RWPE2 (cell line): ENCODE measurements around the gene ANXA2R.
A peak's percentile ranks its signal among the peaks of the same experiment; 100 is the strongest.

Experiments used
- ATAC-seq: fragments of 200-7000 bp; cut with Tn5 transposase; 3 replicates; pipeline ENCODE4 v1.9.1; 2021; ENCODE audit warnings: low read depth
- DNase-seq: peaks from one replicate; pipeline ENCODE4 v3.0.0-alpha.2; 2020; ENCODE audit warnings: low spot score
- H3K27ac ChIP-seq: fragments of 450-650 bp; 2 replicates; pipeline ENCODE4 v1.5.1; 2017; ENCODE audit warnings: mild to moderate bottlenecking; ENCODE audit not compliant: poor library complexity, severe bottlenecking
- H3K27me3 ChIP-seq: fragments of 250-450 bp; sonication (Bioruptor Pico); 2 replicates; pipeline ENCODE4 v1.5.1; 2021; ENCODE audit warnings: mild to moderate bottlenecking, moderate library complexity; ENCODE audit not compliant: insufficient read depth, poor library complexity, severe bottlenecking
- H3K36me3 ChIP-seq: fragments of 250-450 bp; sonication (Bioruptor Pico); 2 replicates; pipeline ENCODE4 v1.5.1; 2020; ENCODE audit warnings: low read depth, mild to moderate bottlenecking, moderate library complexity
- H3K4me1 ChIP-seq: fragments of 250-450 bp; sonication (Bioruptor Pico); 2 replicates; pipeline ENCODE4 v1.5.1; 2021; ENCODE audit warnings: mild to moderate bottlenecking, moderate library complexity; ENCODE audit not compliant: insufficient read depth, poor library complexity, severe bottlenecking
- H3K4me3 ChIP-seq: fragments of 250-450 bp; sonication (Bioruptor Pico); 2 replicates; pipeline ENCODE4 v1.5.1; 2021; ENCODE audit warnings: mild to moderate bottlenecking, moderate library complexity; ENCODE audit not compliant: severe bottlenecking
- H3K9me3 ChIP-seq: fragments of 250-450 bp; sonication (Bioruptor Pico); 2 replicates; pipeline ENCODE4 v1.5.1; 2021; ENCODE audit warnings: mild to moderate bottlenecking, moderate library complexity; ENCODE audit not compliant: severe bottlenecking
- CTCF ChIP-seq: fragments of 450-650 bp; IDR thresholded peaks from one replicate; pipeline ENCODE4 v1.5.1; 2017; ENCODE audit warnings: mild to moderate bottlenecking, moderate library complexity; ENCODE audit not compliant: poor library complexity, severe bottlenecking

Gene ANXA2R

GRCh38 chr5:43000111-43000840, 39.8 kb downstream of the ANXA2R start:
- peak overlapping the region; percentile 17 for H3K27ac ChIP-seq
- no peak for DNase-seq
- H3K27me3 ChIP-seq, result no peaks in the 10 kb centered on the region
- H3K4me3 ChIP-seq, result peak overlapping the region; percentile 22
- H3K36me3 ChIP-seq, result no peaks in the 10 kb centered on the region
- no peaks in the 10 kb centered on the region for H3K9me3 ChIP-seq
- ATAC-seq, result peak; percentile 71
- peaks cover under 1% of the 10 kb centered on the region for H3K4me1 ChIP-seq
- no peak for TF ChIP-seq CTCF

DNA sequence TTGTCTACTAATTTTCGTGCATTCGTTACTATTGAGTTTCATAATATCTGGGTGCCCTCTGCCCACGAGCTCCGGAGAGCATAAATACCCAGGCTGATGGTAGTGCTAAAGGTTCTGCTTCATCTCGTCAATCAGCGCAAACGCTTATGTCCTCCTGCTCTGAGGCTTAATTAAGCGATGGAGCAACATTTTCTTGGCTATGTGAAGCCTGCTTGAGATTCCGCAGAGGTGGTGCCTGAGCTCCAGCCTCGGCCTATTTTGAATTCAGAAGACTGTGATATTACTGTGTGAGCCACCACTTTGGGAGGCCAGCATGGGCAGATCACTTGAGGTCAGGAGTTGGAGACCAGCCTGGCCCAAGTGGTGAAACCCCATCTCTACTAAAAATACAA, 44.8 kb downstream of the ANXA2R start:
- H3K27me3 ChIP-seq, result no peaks in the 10 kb centered on the region
- H3K9me3 ChIP-seq, result peaks cover 3% of the 10 kb centered on the region
- H3K4me3 ChIP-seq, result peak overlapping the region; percentile 35
- no peak for ATAC-seq
- no peak for TF ChIP-seq CTCF
- peaks cover 10% of the 10 kb centered on the region for H3K4me1 ChIP-seq
- DNase-seq, result no peak
- peak overlapping the region; percentile 68 for H3K27ac ChIP-seq
- no peaks in the 10 kb centered on the region for H3K36me3 ChIP-seq

- H3K27ac ChIP-seq, result peak overlapping the region; percentile 68
Observed at GRCh38 chr5:42994555-42995359, 45.4 kb downstream of the ANXA2R start.

GRCh38 chr5:42994246-42994554, 45.9 kb downstream of the ANXA2R start:
- TF ChIP-seq CTCF, result no peak
- H3K27me3 ChIP-seq, result no peaks in the 10 kb centered on the region
- peaks cover 3% of the 10 kb centered on the region for H3K9me3 ChIP-seq
- no peak for ATAC-seq
- H3K27ac ChIP-seq, result peak overlapping the region; percentile 68
- no peaks in the 10 kb centered on the region for H3K36me3 ChIP-seq
- peak overlapping the region; percentile 35 for H3K4me3 ChIP-seq
- no peak for DNase-seq
- peaks cover 10% of the 10 kb centered on the region for H3K4me1 ChIP-seq

More at GRCh38 chr5:42994555-42995359, 45.4 kb downstream of the ANXA2R start:
- ATAC-seq (peak; percentile 83), DNase-seq (peak; percentile 77)
- H3K4me1 ChIP-seq, result peaks cover 10% of the 10 kb centered on the region
- peak overlapping the region; percentile 35 for H3K4me3 ChIP-seq
- no peaks in the 10 kb centered on the region for H3K27me3 ChIP-seq
- no peaks in the 10 kb centered on the region for H3K36me3 ChIP-seq
- H3K9me3 ChIP-seq, result peaks cover 3% of the 10 kb centered on the region
- TF ChIP-seq CTCF, result peak; percentile 87
